ENCODE data around the gene FMOD. TPM values are rescaled to one million over a fixed set of nuclear protein-coding genes. Genes with fewer than 3 reads are reported as not detected.
A peak's percentile ranks its signal among the peaks of the same experiment; 100 is the strongest.
"Not testable (repeated sequence)": the region's sequence is repeated elsewhere in the genome, so short reads cannot be mapped to it uniquely, and the experiment has no call there.

Gene FMOD
- total and polyA plus RNA-seq, 5 experiments from 2014 or later, result not detected

- peak overlapping the region in 1 of 10 donors; percentile 11 for H3K4me3 Mint-ChIP-seq
- peak in 1 of 10 donors; percentile 3 for DNase-seq
- POLR2A ChIA-PET, result interaction anchor here (0.7 to 3.0 kb wide), 10 partner anchors 9 to 829 kb away, joined by 3 to 22 read pairs (median 6); no protein-coding TSS in a partner anchor
- H3K9me3 Mint-ChIP-seq, H3K36me3 Mint-ChIP-seq, H3K27me3 Mint-ChIP-seq, ATAC-seq: not testable (repeated sequence)
- peak overlapping the region in 8 of 10 donors; percentile 21 to 71 (median 52) for H3K27ac Mint-ChIP-seq
- peaks cover 36 to 85% (median 63%) of the 10 kb centered on the region in 4 donors for H3K4me1 Mint-ChIP-seq
These were observed 51.0 kb downstream of the FMOD start for GRCh38 chr1:203299719-203300429.

GRCh38 chr1:203299169-203299568, 51.8 kb downstream of the FMOD start:
- H3K36me3 Mint-ChIP-seq, result no peaks in the 10 kb centered on the region
- no peaks in the 10 kb centered on the region for H3K27me3 Mint-ChIP-seq
- ATAC-seq (peak in 1 of 2 donors; percentile 29), DNase-seq (peak in 1 of 10 donors; percentile 61)
- POLR2A ChIA-PET, result interaction anchor here (0.7 to 3.0 kb wide), 9 partner anchors 10 to 829 kb away, joined by 3 to 22 read pairs (median 6); no protein-coding TSS in a partner anchor
- no peak overlapping the region for H3K4me3 Mint-ChIP-seq
- H3K9me3 Mint-ChIP-seq, result no peaks in the 10 kb centered on the region
- peaks cover 35 to 84% (median 60%) of the 10 kb centered on the region in 4 donors for H3K4me1 Mint-ChIP-seq
- H3K27ac Mint-ChIP-seq, result peak overlapping the region in 8 of 10 donors; percentile 1 to 83 (median 48)

DNA sequence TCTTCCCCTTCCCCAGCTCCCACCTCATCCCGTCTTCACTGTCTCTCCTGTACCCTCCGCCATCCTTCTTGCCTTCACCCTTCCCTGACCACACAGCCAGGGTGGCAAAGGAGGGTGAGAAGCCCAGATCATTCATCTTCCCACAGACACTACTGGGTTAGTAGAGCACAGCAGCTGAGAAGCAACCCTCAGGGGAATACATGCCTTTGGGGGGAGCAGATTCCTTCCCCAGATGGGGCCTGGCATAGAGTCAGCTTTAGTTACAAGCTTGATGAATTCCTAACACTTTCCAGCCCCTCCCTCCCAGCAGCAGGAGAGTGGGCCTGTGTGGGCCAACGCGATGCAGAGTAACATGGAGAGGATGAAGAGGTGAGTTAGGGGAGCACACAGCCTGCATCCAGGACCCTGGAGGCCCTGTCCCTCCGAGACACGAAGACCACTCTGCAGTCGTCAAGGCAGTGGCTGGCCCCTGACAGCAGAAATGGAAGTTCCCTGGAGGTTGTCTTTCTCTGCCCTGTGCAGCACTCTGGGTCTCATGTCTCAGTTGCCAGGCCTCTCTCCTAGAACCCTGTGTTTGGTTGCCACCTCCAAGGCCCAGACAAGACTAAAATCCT, 54.4 kb downstream of the FMOD start:
- Mint-ChIP-seq H3K9me3 (no peaks in the 10 kb centered on the region), H3K4me1 (peaks cover 29 to 84% (median 65%) of the 10 kb centered on the region in 4 donors), H3K4me3 (peak overlapping the region in 4 of 10 donors; percentile 5 to 48 (median 17)), H3K27ac (peak overlapping the region; percentile 52 to 94 (median 88)), H3K27me3 (no peaks in the 10 kb centered on the region), H3K36me3 (no peaks in the 10 kb centered on the region)
- DNase-seq (peak in 1 of 10 donors; percentile 42), ATAC-seq (no peak)
- POLR2A ChIA-PET, result interaction anchor here (1.1 to 3.5 kb wide), 7 partner anchors 9 to 30 kb away, joined by 3 to 62 read pairs (median 7); partner anchors contain the start of gene BTG2

GRCh38 chr1:203295796-203296195, 55.1 kb downstream of the FMOD start:
- H3K36me3 Mint-ChIP-seq, result no peaks in the 10 kb centered on the region
- peaks cover 32 to 86% (median 72%) of the 10 kb centered on the region in 4 donors for H3K4me1 Mint-ChIP-seq
- DNase-seq, result peak in 5 of 10 donors; percentile 44 to 77 (median 53)
- H3K9me3 Mint-ChIP-seq, result no peaks in the 10 kb centered on the region
- H3K27ac Mint-ChIP-seq, result peak overlapping the region; percentile 52 to 94 (median 88)
- peak; percentile 73 to 87 for ATAC-seq
- H3K4me3 Mint-ChIP-seq, result peak overlapping the region in 4 of 10 donors; percentile 16 to 67 (median 49)
- POLR2A ChIA-PET, result interaction anchor here (0.9 to 11.1 kb wide), 9 partner anchors 8 to 30 kb away, joined by 3 to 188 read pairs (median 7); partner anchors contain the start of gene BTG2
- no peaks in the 10 kb centered on the region for H3K27me3 Mint-ChIP-seq

DNA sequence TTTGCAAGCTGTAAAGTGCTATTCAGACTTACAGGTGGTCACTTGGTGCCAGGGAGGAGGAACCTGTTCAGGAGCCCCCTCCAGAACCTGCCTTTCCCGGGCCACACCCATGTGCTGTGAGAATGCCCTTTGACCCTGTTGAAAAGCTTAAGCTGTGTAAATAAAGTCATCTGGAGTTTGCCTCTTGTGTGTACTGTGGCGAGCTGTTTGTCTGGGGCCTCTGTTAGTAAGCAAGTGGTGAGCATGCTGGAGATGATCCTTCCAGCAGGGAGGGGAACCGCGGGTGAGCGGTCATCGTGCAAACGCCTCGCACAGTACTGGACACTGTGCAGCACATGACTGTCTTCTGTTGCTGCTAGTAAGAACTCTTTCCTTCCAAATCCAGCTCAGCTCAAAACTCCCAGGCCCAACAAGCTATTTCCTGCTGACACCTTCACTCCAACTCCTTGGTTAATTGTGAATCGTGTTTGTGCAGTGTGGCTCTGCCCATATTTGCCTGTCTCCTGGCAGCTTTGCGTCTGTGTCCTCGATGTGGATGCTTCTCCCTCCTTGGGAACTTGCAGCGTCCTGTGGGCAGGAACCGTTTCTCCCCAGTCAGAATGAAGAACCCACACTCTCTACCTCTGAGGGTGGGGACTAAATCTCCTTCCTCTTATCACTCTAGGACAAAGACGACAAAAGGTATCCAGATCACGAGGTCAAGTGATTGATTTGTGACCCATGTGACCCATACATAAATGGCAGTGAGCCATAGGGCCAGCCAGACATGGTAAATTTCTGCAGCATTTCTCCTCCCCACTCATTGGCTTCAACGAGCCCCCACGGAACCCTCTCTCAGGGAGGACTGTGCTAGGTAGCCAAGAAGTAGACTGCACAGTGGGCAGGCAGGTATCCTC, 59.5 kb downstream of the FMOD start:
- peak overlapping the region; percentile 97 to 100 (median 99) for H3K27ac Mint-ChIP-seq
- H3K9me3 Mint-ChIP-seq, result no peaks in the 10 kb centered on the region
- no peaks in the 10 kb centered on the region for H3K36me3 Mint-ChIP-seq
- H3K4me3 Mint-ChIP-seq, result peak overlapping the region in 9 of 10 donors; percentile 12 to 90 (median 78)
- no peak for ATAC-seq
- POLR2A ChIA-PET, result interaction anchor here (1.0 to 25.4 kb wide), 5 partner anchors 8 to 1997 kb away, joined by 4 to 730 read pairs (median 79); no protein-coding TSS in a partner anchor
- peaks cover 51 to 91% (median 88%) of the 10 kb centered on the region in 4 donors for H3K4me1 Mint-ChIP-seq
- no peaks in the 10 kb centered on the region for H3K27me3 Mint-ChIP-seq
- DNase-seq, result peak in 1 of 10 donors; percentile 59

Other genes starting within 250 kb of the FMOD start
- gene ADORA1, start 223.4 kb downstream of the FMOD start, total RNA-seq, result not detected
- gene ADORA1, start 223.4 kb downstream of the FMOD start, polyA plus RNA-seq, result not detected
- gene MYBPH, start 175.3 kb downstream of the FMOD start, total RNA-seq, result not detected
- not detected for gene MYBPH, start 175.3 kb downstream of the FMOD start, polyA plus RNA-seq
- not detected for gene CHI3L1, start 164.4 kb downstream of the FMOD start, total RNA-seq
- not detected for gene CHI3L1, start 164.4 kb downstream of the FMOD start, polyA plus RNA-seq
- 1 to 10 TPM in 1 of 2 experiments, under 1 TPM in 1; 0.75 to 2.5 TPM for gene CHIT1, start 121.4 kb downstream of the FMOD start, total RNA-seq
- under 1 TPM in 1 of 3 donors, not detected in 2; 0.05 TPM for gene CHIT1, start 121.4 kb downstream of the FMOD start, polyA plus RNA-seq
- gene BTG2, start 45.6 kb downstream of the FMOD start, total RNA-seq, result 100 to 1,000 TPM; 186 to 191 TPM
- gene BTG2, start 45.6 kb downstream of the FMOD start, polyA plus RNA-seq, result 100 to 1,000 TPM in 2 of 3 donors, 10 to 100 TPM in 1; 91.8 to 179 (median 122) TPM
- not detected for gene PRELP, start 124.7 kb upstream of the FMOD start, total RNA-seq
- not detected for gene PRELP, start 124.7 kb upstream of the FMOD start, polyA plus RNA-seq
- gene OPTC, start 143.0 kb upstream of the FMOD start, total RNA-seq, result not detected
- not detected for gene OPTC, start 143.0 kb upstream of the FMOD start, polyA plus RNA-seq